BJ (cell line): ENCODE data around the gene NMRAL1. TPM values are rescaled to one million over a fixed set of nuclear protein-coding genes. Genes with fewer than 3 reads are reported as not detected.

ENCODE experiments used
- CTCF ChIA-PET: fragments of 350-600 bp; formaldehyde crosslinking; extraction: SDS; loops from one replicate; lab custom pipeline; 2021; ENCODE audit warnings: antibody characterized with exemption, inconsistent platforms; lab: Yijun Ruan, JAX
- POLR2A ChIA-PET: fragments of 300-600 bp; sonication (Branson Sonifier 250); formaldehyde crosslinking; extraction: SDS; loops from one replicate; lab custom pipeline; 2021; ENCODE audit warnings: antibody characterized with exemption; lab: Charles Lee
- DNase-seq: peaks from one replicate; pipeline ENCODE4 v3.0.0-alpha.2; 2011; ENCODE audit warnings: low read depth
- H3K27me3 ChIP-seq: 2 replicates; pipeline ENCODE4 v1.6.0; 2011; ENCODE audit warnings: low read length; ENCODE audit not compliant: control insufficient read depth, insufficient read depth
- H3K36me3 ChIP-seq: 2 replicates; pipeline ENCODE4 v1.5.1; 2011; ENCODE audit warnings: low read length; ENCODE audit not compliant: control insufficient read depth, insufficient read depth
- H3K4me3 ChIP-seq: 2 replicates; pipeline ENCODE4 v1.5.1; 2011; ENCODE audit warnings: low read depth, mild to moderate bottlenecking, control low read depth, low read length
- polyA plus RNA-seq: library from polyadenylated mRNA; depleted of rRNA; stranded (reverse); fragments of >200 nt; gene quantifications from 2 replicates; pipeline ENCODE4 v1.2.3, GENCODE V29; 2011
- TF ChIP-seq, protein P1 (sequence below): IDR thresholded peaks from 2 replicates; pipeline ENCODE4 v1.5.1; 2011; ENCODE audit warnings: low read depth, mild to moderate bottlenecking, control low read depth, inconsistent platforms, low read length, moderate library complexity; ENCODE audit not compliant: insufficient read depth

Gene NMRAL1
- polyA plus RNA-seq, 1 experiment = 78.0 TPM

DNA sequence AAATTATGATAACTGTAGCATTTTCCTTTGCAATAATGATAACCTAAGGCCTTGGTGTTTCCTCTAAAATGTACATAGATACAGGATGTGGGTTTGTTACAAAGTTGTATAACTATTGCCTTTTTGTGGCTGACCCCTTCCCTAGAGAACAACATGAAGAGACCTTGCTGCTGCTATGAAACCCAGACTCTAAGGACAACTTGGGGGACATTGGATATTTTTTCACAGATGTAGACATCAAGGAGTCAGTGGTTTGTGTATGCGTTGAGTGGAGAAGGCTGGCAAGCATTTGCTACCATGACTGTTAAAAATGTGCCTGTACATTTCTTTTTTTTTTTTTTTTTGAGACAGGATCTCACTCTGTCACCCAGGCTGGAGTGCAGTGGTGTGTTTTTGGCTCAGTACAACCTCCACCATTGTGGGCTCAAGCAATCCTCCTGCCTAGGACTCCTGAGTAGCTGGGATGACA is 14.1 kb upstream of the NMRAL1 start:
- no peak overlapping the region for H3K4me3 ChIP-seq
- TF ChIP-seq, protein P1, sequence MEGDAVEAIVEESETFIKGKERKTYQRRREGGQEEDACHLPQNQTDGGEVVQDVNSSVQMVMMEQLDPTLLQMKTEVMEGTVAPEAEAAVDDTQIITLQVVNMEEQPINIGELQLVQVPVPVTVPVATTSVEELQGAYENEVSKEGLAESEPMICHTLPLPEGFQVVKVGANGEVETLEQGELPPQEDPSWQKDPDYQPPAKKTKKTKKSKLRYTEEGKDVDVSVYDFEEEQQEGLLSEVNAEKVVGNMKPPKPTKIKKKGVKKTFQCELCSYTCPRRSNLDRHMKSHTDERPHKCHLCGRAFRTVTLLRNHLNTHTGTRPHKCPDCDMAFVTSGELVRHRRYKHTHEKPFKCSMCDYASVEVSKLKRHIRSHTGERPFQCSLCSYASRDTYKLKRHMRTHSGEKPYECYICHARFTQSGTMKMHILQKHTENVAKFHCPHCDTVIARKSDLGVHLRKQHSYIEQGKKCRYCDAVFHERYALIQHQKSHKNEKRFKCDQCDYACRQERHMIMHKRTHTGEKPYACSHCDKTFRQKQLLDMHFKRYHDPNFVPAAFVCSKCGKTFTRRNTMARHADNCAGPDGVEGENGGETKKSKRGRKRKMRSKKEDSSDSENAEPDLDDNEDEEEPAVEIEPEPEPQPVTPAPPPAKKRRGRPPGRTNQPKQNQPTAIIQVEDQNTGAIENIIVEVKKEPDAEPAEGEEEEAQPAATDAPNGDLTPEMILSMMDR = no peak
- CTCF ChIA-PET = interaction anchor here (0.6 to 1.0 kb wide), 2 partner anchors 10 to 12 kb away, joined by 3 to 4 read pairs; no protein-coding TSS in a partner anchor
- H3K27me3 ChIP-seq = no peaks in the 10 kb centered on the region
- H3K36me3 ChIP-seq = no peaks in the 10 kb centered on the region; the same call in 1 of the 2 replicates
- no peak for DNase-seq
- POLR2A ChIA-PET = interaction anchor here (0.6 kb wide), 1 partner anchor 146 kb away, joined by 3 read pairs; no protein-coding TSS in a partner anchor

DNA sequence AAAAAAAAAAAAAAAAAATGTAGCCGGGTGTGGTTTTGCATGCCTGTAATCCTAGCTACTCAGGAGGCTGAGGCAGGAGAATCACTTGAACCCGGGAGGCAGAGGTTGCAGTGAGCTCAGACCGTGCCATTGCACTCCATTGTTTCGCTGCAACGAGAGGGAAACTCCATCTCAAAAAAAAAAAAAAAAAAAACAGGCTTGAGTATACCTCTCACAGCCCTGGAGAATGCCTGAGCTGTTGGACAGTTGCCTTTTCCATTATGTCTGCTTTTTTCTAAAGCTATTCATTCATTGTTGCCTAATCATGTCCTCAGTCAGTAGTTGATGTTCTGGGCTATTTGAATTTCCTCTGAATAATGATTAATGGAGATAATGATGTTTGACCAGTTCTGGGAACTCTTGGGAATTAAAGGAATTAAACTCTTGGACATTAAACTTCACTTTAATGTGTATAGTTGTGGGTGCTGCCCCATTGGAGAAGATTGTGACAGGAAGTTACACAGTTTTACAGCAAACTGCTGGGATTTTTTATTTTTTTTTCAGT is 13.6 kb upstream of the NMRAL1 start:
- ChIA-PET CTCF (interaction anchor here (0.6 to 3.2 kb wide), 3 partner anchors 11 to 18 kb away, joined by 3 to 13 read pairs (median 8); partner anchors contain the start of gene HMOX2), POLR2A (interaction anchor here (0.6 to 0.7 kb wide), 3 partner anchors 12 to 146 kb away, joined by 3 to 8 read pairs (median 4); no protein-coding TSS in a partner anchor)
- Histone ChIP-seq H3K4me3 (no peak overlapping the region), H3K36me3 (no peaks in the 10 kb centered on the region; the same call in 1 of the 2 replicates), H3K27me3 (no peaks in the 10 kb centered on the region)
- TF ChIP-seq, protein P1 = no peak
- no peak for DNase-seq

DNA sequence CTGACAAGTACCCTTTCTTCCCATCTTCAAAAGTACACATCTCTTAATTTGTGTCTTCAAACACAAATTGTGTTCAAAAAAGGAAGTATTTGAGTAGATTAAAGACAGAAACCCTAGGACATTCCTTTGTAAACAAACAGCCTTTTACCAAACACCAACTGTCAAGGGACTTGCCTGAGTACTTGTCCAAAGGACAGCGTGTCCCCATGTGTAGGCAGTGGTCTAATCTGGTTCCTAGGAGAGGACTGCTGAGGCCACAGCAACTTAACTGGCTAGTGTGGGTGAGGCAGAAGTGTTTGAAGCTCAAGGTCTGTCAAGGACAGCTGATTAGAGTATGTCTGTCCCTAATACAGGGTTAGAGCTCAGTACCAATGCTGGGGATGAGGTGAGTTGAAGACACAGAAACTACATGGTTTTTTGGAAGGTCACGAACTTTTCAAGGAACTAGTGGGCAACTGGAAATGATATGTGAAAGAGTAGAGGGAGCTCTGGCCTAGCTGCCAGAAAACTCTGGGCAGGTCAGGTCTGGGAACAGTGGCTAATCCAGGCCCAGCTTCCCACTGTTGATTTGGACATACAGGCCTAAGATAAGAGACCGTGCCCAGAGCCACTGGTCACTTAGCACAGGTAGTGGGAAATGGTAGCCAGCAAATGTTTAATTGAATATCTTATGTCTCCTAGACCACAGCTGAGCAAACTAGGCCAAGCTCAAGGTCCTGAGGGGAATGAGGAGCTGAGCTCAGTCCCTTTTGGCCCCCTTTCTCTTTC is 11.9 kb upstream of the NMRAL1 start:
- no peak for DNase-seq
- ChIA-PET CTCF (interaction anchor here (1.3 to 3.2 kb wide), 3 partner anchors 9 to 19 kb away, joined by 4 to 13 read pairs (median 8); partner anchors contain the start of gene HMOX2), POLR2A (no interaction called here)
- TF ChIP-seq, protein P1 = no peak
- H3K27me3 ChIP-seq = no peaks in the 10 kb centered on the region
- no peak overlapping the region for H3K4me3 ChIP-seq
- H3K36me3 ChIP-seq = no peaks in the 10 kb centered on the region; the same call in 1 of the 2 replicates

DNA sequence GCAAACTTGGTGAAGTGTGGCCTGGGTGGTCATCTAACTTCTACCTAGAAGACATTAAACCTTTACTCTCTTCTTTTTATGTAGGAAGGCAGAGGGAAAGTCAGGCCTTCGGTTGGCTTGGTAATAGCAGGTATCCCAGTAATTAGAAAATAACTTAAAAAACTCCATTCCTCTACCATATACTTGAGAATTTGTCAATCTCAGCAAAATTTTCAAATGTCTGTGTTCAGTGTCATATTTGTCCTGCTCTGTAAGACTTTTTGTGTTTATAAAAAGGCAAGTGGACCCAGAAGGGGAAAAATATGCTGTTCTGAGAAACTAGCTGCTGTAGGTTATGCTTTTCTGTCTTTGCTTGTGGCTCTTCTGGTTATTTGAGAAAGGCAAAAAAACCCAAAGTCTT is 7.5 kb upstream of the NMRAL1 start:
- Histone ChIP-seq H3K4me3 (no peak overlapping the region), H3K36me3 (no peaks in the 10 kb centered on the region; the same call in 1 of the 2 replicates), H3K27me3 (no peaks in the 10 kb centered on the region)
- TF ChIP-seq, protein P1 = no peak
- ChIA-PET POLR2A (no interaction called here), CTCF (interaction anchor here (0.7 kb wide), 1 partner anchor 49 kb away, joined by 3 read pairs; no protein-coding TSS in a partner anchor)
- no peak for DNase-seq

DNA sequence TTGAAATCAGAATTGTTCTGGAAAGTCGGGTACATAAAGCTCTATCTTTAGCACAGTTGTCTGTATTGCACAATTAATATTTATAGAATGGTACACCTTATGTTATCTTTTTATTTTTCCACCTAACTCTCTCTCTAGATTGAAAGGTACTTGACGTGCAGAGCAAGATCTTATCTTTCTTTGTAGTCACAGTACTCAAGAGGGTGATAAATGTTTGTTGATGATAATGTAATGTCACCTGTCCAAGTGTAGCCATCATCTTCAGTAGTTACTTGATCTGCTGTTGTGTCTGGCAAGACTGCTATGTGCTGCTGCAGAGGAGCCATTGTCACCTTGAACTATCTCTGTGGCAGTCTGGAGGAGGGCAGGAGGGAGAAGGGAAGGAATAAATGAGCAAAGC is 7.1 kb upstream of the NMRAL1 start:
- Histone ChIP-seq H3K27me3 (no peaks in the 10 kb centered on the region), H3K4me3 (no peak overlapping the region), H3K36me3 (no peaks in the 10 kb centered on the region; the same call in 1 of the 2 replicates)
- ChIA-PET POLR2A (no interaction called here), CTCF (no interaction called here)
- no peak for DNase-seq
- TF ChIP-seq, protein P1 = no peak
